Measurements from ENCODE around the gene IPO4.
A peak's percentile ranks its signal among the peaks of the same experiment; 100 is the strongest.

IPO4 gene

DNA sequence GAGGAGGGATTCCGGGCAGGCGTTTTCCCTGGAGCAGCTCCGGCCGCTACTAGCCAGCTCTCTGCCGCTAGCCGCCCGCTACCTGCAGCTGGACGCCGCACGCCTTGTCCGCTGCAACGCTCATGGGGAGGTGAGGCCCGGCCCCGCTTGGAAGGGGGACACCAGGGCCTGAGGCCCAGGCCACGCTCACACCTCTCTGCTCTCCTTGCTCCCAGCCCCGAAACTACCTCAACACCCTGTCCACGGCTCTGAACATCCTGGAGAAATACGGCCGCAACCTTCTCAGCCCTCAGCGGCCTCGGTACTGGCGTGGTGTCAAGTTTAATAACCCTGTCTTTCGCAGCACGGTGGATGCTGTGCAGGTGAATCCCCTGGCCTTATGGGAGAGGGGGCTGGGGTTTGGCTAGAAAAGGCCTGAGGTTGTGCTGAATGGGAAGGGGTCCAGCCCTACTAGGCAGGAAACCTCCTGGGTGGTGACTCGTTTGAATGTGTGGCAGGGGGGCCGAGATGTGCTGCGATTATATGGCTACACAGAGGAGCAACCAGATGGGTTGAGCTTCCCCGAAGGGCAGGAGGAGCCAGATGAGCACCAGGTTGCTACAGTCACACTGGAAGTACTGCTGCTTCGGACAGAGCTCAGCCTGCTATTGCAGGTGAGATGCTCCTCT is 40.7 kb downstream of the IPO4 start:
- DNase-seq (ENCODE audit: low spot score) = no peak

DNA sequence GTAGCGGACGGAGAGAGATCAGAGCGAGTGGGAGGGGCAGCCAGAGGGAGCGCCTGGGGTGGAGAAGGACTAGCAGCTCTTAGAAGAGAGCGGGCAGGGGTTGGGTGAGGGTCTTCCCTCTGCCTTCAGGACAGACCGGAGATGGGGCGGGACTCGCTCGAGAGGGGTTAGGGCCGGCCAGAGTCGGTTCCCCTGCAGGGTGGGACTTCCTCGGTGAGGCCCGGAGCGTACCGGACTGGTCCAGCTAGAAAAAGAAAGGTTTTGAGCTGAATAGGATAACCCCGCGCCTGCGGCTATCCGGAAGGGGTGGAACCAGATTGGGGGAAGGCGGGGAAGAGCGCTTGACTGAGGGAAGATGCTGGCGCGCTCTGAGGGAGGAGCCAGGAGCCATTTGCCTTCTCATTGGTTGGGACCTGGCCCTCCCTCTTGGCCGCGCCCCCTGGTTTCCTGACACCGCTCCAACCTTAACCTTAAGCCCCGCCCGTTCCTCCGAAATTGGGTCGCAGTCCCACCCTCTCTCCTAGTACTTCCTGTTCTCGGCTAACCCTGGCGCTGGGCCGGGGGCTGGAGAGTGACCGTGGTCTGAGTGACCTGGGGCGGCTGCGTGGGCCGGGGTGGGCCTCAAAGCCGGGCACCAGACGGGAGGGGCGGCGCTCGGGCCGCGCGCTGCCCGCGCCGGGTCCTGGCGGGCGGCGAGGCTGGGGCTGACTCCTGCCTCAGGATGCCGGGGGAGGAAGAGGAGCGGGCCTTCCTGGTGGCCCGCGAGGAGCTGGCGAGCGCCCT is 41.4 kb downstream of the IPO4 start, which contains the start of gene RNF31:
Gene RNF31, plus strand, starts transcription at position 521 of the 783 bp plus-strand sequence. Its CDS starts 201 bp downstream, at position 722.
- DNase-seq (ENCODE audit: low spot score) = peak; percentile 99

DNA sequence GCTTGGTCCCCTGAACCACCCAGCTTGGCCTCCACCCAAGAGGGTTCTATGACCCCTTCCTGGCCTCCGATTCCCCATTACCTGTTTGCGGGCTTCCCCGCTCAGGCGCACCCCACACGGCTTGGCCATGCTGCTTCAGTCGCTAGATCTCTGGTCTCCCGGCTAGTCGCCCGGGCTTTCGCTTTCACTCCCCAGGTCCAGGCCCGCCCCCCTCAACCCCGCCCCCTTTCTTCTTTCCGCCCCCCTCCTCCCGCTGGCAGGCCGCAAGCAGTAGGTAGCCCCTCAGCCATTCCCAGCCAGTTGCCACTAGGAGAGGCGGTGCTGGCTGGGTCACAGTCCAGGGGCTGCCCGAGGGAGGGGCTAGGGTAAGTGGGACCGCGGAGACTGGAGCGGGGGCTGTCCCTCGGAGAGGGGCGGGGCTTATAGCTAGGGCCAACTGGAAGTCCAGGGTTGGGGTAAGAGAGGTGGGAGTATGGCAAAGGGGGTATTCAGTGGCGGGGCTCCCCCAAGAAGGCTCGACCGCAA is 42.1 kb downstream of the IPO4 start, which contains the start of gene PSME2:
Gene PSME2, minus strand, starts transcription at position 158 of the 525 bp plus-strand sequence. Its CDS starts 29 bp downstream, at position 129.
- DNase-seq (ENCODE audit: low spot score) = peak; percentile 99

DNA sequence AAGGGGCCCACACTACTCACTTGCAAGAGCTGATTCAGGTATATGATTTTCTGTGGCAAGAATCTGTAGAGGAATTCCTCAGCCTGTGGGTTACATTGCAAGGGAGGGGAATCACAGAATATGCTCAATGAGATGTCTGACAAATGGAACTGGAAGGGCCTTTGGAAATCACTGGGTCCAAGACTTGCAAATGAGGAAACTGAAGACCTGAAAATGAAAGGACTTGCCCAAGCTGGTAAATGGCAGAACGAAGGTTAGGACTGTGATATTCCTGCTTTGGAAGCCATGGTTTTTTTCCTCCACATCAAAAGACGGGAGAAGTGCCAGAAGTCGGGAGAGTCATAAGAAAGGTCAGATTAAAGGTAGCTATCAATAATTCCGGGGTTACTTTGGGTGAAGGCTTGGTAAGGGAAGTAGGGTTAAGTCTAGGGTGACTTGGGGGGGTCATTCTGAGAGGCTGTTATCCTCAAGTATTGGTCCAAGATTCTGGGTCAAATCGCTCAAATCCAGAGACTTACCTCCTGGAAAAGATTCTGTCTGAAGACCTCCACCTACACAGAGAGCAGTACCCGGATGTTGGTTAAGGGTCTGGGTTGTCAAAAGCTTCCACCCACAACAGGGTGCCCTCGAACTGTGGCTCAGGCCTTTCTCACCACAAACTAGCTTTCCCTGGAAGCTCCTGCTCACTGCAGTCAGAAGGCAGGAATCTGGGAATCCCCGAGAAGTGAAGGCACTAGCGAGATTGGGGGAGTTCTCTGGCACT is 42.7 kb downstream of the IPO4 start:
- peak; percentile 57 for DNase-seq (ENCODE audit: low spot score)

- DNase-seq (ENCODE audit: low spot score) = no peak
Measured at GRCh38 chr14:24145219-24145618, 43.4 kb downstream of the IPO4 start.

GRCh38 chr14:24144451-24144850 is 44.2 kb downstream of the IPO4 start:
- no peak for DNase-seq (ENCODE audit: low spot score)

DNA sequence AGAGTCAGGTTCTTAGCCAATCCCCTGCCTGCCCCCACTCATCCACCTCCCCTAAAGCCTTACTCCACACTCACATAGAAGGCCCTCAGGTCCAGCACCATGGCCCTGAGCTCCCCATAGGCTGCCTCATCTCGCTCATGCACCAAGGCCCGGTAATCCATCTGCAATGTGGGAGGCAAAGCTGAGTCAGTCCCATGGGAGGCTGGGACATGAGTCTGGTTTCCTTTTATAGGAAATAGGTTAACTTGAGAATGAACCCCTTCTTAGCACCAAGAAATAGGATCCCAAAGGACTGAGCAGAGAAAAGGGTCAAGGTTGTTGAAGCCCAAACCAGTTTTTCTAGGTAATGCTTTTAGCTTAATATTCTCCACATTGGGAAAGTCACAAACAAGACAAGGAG is 45.1 kb downstream of the IPO4 start:
- DNase-seq (ENCODE audit: low spot score) = no peak

DNA sequence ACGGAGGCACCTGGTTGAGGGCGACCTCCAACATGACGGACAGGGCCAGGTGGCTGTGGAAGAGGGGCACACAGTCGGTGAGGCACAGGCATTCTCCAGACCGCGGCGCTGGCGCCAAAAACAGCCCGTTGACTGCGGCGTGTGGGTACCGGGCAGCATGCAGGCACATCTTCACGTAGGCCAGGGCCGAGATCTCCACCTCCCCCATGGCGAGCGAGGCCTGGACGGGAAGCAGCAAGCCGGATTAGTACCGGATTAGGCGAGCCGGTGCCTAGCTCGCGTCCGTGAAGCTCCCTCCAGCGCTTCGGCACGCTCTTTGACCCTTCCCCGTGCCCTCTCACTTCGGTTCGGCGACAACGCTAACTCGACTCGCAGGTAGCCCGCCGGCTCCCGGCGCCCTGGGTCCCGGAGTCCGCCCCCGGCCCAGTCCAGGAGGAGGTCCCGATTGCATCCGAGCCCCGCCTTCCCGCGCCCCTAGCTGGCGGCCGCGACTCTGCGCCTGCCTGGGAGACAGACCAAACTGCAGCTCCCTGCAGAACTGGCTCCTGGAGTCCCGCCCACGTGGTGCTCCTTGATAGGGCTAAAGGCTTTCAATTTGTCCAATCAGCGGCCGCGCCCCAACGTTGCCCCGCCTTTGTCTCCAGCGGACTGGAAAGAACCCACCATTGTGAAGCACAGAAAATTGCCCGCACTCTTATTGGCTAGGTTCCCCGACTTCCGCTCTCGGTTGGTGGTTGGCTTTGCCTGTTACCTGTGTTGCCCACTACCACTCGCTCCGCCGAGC is 47.3 kb downstream of the IPO4 start, which contains the start of gene EMC9:
Gene EMC9, minus strand, starts transcription at position 495 of the 784 bp plus-strand sequence. Its CDS starts 287 bp downstream, at position 208.
- DNase-seq (ENCODE audit: low spot score) = peak; percentile 100

DNA sequence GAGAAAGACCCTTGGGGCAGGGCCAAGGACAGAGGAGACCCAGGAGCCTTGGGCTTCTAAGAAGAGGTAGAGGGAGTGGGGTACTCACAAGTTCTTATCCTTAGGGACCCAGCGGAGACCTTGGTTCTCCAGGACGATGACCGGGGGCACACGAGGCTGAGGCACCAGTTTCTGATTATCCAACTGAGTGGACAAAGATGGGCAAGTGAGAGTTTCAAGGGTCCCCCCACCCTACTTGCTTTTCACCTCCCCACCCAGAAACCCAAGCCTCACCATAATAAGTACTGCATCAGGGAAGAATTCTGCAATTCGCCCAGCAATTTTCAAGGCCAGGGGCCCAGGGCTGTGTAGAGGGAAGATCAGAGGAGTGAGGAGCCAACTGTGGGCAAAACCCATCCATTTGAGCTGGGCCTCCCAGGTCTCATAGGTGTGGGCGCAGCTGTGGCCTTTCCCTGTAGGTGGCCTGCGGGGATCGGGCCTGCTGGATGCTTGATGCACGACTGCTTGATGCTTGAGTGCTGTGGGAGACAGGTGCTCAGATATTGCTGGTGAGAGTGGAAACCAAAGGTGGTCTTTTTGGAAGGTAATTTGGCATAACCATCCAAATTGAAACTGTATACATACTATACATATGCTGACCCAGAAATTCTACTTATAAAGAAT is 49.2 kb downstream of the IPO4 start:
- DNase-seq (ENCODE audit: low spot score) = no peak

DNA sequence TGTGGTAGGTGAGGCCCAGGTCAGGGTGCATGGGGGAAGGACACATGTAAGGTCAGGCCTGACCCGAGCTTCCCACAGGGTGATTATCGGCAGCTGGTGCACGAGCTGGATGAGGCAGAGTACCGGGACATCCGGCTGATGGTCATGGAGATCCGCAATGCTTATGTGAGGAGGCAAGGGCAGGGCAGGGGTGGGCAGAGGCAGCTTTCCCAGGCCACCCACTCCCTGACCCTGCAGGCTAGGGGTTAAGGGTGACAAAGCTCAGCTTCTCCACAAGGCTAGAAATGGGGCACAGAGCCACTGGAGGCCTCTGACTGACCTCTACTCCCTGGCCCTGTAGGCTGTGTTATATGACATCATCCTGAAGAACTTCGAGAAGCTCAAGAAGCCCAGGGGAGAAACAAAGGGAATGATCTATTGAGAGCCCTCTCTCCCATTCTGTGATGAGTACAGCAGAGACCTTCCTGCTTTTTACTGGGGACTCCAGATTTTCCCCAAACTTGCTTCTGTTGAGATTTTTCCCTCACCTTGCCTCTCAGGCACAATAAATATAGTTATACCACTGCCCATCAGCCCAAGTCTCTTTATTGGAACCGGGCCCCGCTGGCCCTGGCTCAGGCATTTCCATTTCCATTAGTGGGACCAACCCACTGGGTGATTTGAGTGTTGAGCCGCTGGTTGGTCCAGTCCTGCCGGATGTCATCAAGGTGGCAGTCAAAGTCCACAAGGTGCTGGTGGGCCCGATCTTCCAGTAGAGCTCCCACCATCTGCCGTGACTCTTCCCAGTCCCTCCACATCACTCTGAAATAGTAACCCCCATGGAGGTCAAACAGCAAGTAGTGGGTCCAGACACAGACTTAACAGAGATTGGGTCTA is 50.0 kb downstream of the IPO4 start:
- DNase-seq (ENCODE audit: low spot score) = no peak

- no peak for DNase-seq (ENCODE audit: low spot score)
Measured at GRCh38 chr14:24137529-24138395, 50.9 kb downstream of the IPO4 start.

- no peak for DNase-seq (ENCODE audit: low spot score)
Measured at GRCh38 chr14:24136684-24137528, 51.7 kb downstream of the IPO4 start.

DNA sequence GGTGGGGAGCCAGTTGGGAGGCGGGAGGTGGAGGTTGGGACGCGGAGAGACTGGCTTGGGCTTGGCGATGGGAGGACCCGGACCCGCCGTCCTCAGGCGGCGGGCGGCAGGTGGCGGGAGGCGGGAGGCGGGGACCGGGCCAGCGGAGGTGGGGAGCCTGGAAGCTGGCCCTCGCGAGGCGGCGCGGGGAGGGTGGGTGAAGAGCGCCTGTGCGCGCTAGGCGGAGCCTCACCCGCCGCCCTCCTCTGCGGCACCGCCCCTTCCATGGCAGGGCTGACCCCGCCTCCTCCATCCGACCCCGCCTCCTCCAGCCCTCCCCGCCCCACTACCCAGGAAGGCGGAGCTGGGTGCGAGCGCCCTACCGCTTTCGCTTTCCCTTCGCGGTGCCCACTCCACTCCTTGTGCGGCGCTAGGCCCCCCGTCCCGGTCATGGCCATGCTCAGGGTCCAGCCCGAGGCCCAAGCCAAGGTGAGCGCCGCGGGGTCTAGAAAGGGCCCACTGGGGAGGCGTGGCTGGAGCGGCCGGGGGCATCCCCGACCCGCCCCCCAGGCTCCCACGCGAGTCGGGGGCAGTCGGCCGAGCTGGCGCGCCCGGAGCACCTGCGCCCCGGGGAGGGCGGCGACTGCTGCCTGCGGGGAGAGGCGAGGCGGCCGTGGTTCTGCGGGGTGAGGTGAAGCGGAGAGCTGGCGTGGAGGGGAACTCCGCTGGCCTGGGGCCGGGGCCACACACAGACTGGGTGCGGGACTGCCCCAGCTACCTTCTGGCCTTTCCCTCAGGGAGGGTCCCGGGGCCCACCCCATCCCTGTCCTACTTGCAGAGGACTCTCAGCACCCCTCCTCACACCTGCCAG is 52.6 kb downstream of the IPO4 start, which contains the start of gene PSME1:
Gene PSME1, plus strand, starts transcription at position 361 of the 850 bp plus-strand sequence. Its CDS starts 69 bp downstream, at position 430.
- peak; percentile 89 for DNase-seq (ENCODE audit: low spot score)

- DNase-seq (ENCODE audit: low spot score) = no peak
Measured at GRCh38 chr14:24135584-24135833, 53.1 kb downstream of the IPO4 start.

DNA sequence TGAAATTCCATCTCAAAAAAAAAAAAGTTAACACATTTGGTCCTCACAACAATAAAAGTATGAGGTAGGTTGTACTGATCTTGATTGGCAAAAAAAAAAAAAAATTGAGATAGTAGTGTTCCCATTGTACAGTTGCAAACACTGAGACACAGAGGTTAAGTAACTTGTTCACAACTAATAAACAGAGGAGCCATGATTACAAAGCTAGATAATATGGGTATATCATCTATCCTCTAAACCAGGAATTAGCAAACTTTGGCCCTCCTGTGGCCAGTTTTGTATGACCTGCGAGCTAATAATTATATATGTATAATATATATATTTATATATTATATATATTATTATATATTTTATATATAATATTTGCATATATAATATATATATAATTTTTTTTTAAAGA is 54.9 kb downstream of the IPO4 start:
- no peak for DNase-seq (ENCODE audit: low spot score)

GRCh38 chr14:24132976-24133375 is 55.6 kb downstream of the IPO4 start:
- DNase-seq (ENCODE audit: low spot score) = no peak

All from SK-N-DZ (cell line).